HG03521 (cell line): ENCODE results near the gene TIMM44.

Experiments used
- ATAC-seq: cut with Tn5 transposase; IDR thresholded peaks from one replicate; pipeline ENCODE4 v1.9.1; 2021; ENCODE audit warnings: mild to moderate bottlenecking, moderate library complexity; ENCODE audit not compliant: unreplicated experiment

TIMM44 gene, protein sequence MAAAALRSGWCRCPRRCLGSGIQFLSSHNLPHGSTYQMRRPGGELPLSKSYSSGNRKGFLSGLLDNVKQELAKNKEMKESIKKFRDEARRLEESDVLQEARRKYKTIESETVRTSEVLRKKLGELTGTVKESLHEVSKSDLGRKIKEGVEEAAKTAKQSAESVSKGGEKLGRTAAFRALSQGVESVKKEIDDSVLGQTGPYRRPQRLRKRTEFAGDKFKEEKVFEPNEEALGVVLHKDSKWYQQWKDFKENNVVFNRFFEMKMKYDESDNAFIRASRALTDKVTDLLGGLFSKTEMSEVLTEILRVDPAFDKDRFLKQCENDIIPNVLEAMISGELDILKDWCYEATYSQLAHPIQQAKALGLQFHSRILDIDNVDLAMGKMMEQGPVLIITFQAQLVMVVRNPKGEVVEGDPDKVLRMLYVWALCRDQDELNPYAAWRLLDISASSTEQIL

DNA sequence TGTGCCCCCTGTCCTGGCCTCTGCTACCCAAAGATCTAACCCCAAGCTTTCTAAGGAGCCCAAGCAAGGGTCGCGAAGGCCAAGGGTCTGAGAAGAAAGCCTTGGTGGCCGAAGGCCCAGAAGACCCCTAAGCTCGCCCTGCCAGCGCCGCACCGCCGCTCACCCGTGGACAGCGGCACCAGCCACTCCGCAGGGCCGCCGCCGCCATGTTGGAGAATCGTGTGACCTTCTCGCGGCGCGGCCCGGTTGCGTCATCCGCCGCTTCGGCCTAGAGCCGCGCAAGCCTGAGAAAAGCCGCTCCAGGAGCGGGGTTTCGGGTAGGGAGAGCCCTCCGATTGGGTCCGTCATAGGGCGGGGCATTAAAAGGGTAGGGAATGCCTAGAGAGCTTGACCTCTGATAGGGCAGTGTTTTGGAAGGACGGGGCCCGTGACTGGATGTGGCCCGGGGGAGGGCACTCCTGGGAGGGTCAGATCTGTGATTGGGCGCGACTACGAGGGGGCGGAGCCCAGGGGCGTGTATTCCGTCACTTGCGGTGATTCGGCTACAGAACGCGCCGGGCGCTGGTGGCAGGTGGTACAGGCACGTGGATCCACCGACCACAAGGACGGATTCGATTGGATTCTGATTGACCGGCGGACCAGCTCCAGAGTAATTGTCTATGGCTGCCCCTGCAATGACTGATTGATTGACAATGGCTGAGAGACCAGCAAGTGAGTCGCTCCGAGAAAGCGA is at the start of gene TIMM44:
Gene TIMM44, minus strand, starts transcription at position 223 of the 733 bp plus-strand sequence. Its CDS starts 15 bp downstream, at position 208.
- ATAC-seq, result peak; percentile 94

DNA sequence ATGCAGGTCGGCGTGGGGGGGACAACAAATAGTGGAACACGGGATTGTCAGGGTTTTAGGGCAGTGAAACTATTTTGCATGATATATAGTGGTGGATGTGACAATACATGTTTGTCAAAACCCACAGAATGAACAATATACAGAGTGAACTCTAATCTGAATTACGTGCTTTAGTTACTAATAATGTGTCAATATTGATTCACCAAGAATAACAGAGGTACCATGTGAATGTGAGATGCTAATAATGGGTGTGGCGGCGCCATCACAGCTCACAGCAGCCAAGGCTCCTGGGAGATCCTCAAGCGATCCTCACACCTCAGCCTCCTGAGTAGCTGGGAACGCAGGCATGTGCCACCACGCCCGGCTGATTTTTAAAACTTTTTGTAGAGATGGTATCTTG is 49.1 kb upstream of the TIMM44 start:
- no peak for ATAC-seq

DNA sequence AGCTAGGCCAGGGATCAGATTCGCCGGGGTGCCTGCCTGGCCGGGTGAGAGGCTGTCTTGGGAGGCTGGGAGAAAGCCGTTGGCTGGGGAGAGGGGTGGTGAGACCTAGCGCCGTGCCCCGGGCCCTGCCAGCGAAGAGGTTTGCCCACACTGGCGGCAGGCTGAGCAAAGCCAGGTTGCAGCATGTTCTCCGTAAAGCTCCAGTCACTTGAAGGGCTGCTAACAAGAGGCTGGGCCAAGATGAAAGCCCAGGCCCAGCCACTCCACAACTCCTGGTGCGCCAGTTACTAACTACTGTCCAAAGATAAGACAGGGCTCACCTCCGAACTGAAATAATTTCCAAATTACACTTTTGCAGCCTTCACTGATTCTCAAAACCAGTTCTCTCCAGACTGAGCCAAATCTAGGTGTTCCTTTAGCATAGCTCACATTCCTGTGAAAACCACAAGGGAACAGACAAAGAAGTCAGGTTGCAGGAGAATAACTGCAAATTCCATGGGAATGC is 45.7 kb upstream of the TIMM44 start:
- ATAC-seq, result no peak

DNA sequence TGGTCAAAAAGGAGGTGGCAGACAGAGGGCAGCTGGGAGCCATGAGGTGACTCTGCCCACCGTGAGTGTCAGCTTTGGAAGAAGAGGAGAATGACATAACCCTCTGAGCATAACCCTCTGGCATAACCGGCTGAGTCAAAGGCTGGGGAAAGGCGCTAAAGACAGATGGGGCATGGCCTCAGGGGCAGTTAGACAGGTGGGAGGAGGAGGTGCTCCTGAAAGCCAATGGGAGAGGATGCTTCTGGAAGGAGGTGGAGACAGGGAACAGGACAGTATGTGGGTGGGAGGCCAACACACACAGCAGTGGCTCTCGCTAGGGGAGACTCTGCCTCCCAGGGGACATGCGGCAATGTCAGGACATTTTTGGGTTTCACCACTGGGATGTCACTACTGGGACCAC is 44.8 kb upstream of the TIMM44 start:
- ATAC-seq, result no peak

DNA sequence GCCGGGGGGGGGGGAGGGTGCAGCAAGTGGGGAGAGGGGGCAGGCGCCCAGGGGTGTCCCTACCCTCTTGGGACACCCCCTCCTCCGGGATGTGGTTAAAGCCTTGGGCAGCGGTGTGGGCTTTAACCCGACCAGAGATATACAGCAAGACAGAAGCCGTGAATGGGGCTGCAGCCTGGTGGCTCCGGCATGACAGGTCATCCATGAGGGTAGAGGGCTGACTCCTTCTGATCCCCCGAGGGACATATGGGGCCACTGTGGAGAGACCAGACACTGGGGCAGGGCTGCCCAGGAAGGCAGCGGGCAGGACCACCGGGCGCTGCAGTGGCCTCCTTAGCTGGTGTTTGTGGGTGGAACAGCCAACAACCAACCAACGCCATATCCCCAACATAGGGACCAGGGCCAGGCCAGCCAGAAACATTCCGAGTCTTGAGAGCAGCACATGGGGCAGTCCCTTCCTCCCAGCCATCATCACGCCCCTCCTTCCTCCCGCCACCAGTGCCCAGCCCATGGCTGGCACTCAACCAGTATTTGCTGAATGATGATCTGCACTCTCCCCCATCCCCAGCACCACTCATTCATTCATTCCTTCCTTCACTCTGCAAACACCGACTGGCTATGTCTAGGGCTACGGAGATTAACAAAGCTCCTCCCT is 43.8 kb upstream of the TIMM44 start:
- ATAC-seq, result no peak

- ATAC-seq, result no peak
These were observed 43.1 kb upstream of the TIMM44 start for GRCh38 chr19:7986321-7987113.

GRCh38 chr19:7985481-7985911 is 42.0 kb upstream of the TIMM44 start:
- no peak for ATAC-seq

DNA sequence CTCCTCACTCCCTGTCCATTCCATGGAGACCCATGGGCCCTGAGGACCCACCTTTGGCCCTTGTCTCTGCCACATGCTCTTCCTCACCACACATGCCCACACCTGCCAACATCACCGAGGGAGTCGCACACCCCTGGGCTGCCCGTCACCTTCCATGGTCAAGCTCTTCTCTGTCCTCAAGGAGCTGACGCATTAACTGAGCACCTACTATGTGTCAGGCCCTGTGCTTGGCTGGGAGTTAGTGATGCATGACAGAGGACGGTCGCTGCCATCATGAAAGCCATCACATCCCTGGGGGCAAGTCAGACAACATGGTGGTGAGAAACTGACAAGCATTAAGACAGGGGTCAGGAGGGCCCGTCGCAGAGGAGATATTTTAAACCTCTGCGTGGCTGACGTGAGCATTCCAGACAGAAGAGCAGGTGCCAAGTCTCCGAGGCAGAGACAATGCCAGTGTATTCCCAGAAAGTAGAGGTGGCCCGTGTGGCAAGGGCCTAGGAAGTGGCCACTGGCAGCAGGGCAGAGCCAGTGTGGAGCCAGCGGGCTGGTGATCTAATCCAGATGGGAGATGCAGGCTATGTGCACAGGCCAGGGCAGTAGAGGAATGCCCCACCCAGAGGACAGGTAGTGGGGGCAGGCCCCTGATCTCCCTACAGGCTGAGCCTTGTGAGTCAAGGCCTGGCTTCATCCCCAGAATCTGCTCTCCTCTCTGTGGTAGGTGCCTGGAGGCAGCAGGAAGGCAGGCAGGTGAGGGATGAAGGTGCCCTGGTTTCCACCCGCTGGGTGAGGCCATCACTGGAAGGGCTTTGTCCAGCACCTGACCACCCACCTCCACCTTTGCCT is 40.8 kb upstream of the TIMM44 start:
- ATAC-seq, result no peak

DNA sequence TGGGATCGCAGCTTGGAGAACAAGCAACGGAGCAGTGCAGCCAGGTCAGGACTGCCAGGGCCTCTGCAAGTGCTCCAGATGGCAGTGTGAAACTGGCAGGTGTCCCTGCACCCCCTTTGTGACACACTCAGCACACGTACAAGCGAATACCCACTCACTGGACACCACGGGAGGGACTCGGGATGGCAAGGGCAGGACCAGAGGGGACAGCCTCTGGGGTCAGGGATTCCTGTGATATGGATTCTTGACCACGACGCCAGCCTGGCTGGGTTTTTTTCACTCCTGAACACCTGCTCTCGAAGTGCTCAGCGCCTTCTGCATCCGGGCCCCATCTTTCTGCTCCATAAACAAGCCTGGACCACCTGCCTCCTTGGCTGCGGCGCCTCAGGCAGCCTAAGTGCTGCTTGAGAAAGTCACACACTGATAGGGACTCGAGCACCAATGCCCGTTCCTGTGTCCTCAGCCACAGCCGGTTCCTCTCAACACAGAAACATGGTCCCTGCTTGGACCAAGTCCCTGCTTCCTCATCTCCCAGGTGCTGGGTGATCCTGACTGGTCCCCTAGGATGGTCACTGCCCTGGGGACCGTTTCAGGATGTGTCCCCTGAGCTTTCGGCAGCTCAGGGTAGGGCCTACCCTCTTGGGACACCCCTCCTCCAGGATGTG is 40.0 kb upstream of the TIMM44 start:
- no peak for ATAC-seq

- no peak for ATAC-seq
These were observed 39.2 kb upstream of the TIMM44 start for GRCh38 chr19:7982651-7983099.

- no peak for ATAC-seq
These were observed 38.6 kb upstream of the TIMM44 start for GRCh38 chr19:7982103-7982502.

DNA sequence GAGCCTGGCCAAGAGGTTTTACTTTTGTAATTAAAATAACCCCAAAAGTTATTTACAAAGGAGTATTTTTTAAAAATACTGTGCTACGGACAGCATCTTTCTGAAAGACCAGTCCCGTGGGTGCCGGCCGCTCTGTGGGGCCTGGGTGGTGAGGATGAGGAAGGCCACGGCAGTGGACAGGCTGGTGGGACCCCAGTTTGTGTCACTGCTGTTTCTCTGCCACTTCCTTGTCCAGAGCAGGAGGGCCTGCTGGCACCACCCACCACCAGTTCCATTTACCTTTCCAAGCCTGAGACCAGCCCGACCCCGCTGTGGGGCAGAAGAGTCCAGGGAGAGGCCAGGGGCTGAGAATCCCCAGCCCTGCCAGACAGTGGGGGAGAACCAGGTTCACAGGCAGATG is 38.2 kb upstream of the TIMM44 start:
- no peak for ATAC-seq

GRCh38 chr19:7981199-7981598 is 37.7 kb upstream of the TIMM44 start:
- ATAC-seq, result no peak

DNA sequence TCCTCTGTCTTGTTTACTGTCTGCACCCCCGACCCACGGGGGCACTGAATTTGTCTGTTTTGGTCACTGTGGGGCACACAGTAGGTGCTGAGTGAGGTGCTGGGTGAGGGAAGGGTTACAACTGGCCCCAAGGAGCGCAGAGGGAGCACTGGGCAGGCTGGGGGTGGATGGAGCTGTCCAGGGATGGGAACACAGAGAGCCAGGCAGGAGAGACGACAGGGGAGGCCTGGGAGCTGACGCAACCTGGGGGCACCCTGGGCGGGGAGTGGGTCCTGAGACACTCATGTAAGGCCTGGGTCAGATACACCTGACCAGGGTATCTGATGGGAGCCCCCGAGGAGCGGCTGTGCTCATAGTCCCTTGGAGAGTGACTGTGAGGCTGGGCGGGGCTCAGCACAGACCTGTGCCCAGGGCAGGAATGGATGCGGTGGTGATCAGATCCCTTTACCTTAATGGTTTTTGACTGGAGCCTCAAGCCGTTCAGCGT is 37.2 kb upstream of the TIMM44 start:
- no peak for ATAC-seq

DNA sequence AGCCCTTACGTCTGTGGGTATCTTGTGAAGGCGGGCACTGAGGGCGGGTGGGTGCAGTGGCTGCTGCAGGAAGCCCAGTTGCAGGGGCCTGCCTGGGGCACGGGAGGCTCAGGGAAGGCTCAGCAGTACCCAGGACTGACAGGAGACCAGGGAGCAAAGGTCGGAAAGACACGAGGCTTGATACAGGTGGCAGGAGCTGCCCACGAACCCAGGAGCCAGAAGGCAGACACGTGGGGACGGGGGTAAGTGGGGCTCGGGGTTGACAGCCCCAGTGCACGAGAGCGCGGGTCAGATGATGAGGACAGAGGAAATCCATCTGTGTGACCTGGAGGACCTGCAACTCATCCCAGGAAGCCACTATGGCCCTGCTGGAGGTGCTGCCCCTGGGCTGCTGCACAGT is 36.7 kb upstream of the TIMM44 start:
- no peak for ATAC-seq

DNA sequence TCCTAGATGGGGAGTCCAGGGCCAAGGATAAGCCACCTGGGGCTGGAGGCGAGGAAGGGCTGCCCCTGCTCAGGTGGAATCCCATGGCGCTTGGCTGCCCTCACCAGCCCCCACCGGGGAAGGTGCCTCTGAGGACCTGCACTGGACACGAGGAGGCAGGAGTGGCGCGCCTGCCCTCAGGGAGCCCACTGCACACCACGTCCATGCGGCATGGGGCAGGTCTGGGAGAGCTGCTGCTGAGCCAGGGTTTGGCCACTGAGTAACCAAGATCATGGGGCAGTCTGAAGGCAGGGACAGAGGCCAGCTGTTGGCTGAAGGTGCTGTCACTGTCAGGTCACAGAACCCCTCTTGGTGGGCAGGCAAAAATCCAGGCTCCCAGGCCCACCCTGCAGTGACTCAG is 36.1 kb upstream of the TIMM44 start:
- no peak for ATAC-seq

DNA sequence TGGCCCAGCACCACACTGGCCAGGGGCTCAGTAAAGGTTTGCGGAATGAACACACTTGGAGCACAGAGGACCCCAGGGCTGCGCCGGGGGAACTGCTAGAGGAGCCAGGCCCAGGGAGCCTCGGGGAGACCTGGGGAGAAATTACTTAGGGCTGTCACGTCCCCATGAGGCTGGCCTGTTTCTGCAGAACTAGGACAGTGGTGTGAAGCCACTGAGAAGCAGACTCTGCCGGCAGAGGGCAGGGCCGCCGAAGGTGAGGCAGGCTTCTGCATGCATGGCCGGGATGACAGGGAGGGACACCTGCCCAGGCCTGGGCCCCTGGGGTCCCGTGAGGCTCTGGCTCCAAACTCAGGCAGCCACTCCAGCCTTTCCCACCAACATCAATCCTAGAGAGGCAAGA is 35.5 kb upstream of the TIMM44 start:
- ATAC-seq, result no peak

GRCh38 chr19:7978179-7978825 is 34.8 kb upstream of the TIMM44 start:
- no peak for ATAC-seq

- no peak for ATAC-seq
These were observed 34.2 kb upstream of the TIMM44 start for GRCh38 chr19:7977723-7978040.
